Measurements from ENCODE around the gene RNF130. TPM values are rescaled to one million over a fixed set of nuclear protein-coding genes. Genes with fewer than 3 reads are reported as not detected.
"Not testable (repeated sequence)": the region's sequence is repeated elsewhere in the genome, so short reads cannot be mapped to it uniquely, and the experiment has no call there.

Gene RNF130
- total RNA-seq, 1 donor from 2014 or later = 19.8 TPM

- Histone ChIP-seq H3K9ac (ENCODE audit: low read depth in 1 of 3, low read length in 3 of 3) (no peak overlapping the region), H3K36me3 (ENCODE audit: control insufficient read depth in 3 of 3, insufficient read depth in 3 of 3, low read length in 3 of 3) (peaks cover 0 to 3% (median 0%) of the 10 kb centered on the region in 3 donors), H3K9me3 (ENCODE audit: control insufficient read depth in 3 of 3, low read length in 3 of 3) (no peaks in the 10 kb centered on the region), H3K27ac (ENCODE audit: low read depth, low read length) (no peak overlapping the region), H3K4me1 (ENCODE audit: control insufficient read depth in 3 of 3, insufficient read depth in 3 of 3, low read length in 3 of 3) (peaks cover 0 to 7% (median 0%) of the 10 kb centered on the region in 3 donors), H3K27me3 (ENCODE audit: control insufficient read depth in 3 of 3, insufficient read depth in 3 of 3, low read length in 3 of 3) (no peaks in the 10 kb centered on the region), H3K4me3 (ENCODE audit: low read length in 3 of 3) (no peak overlapping the region)
Observed at GRCh38 chr5:180021900-180022299, 49.7 kb downstream of the RNF130 start.

GRCh38 chr5:180020176-180020575 is 51.4 kb downstream of the RNF130 start:
- H3K4me1 ChIP-seq (ENCODE audit: control insufficient read depth in 3 of 3, insufficient read depth in 3 of 3, low read length in 3 of 3) = no peaks in the 10 kb centered on the region
- no peak overlapping the region for H3K4me3 ChIP-seq (ENCODE audit: low read length in 3 of 3)
- H3K27me3 ChIP-seq (ENCODE audit: control insufficient read depth in 3 of 3, insufficient read depth in 3 of 3, low read length in 3 of 3) = no peaks in the 10 kb centered on the region
- H3K9ac ChIP-seq (ENCODE audit: low read depth in 1 of 3, low read length in 3 of 3) = no peak overlapping the region
- H3K27ac ChIP-seq (ENCODE audit: low read depth, low read length) = no peak overlapping the region
- H3K36me3 ChIP-seq (ENCODE audit: control insufficient read depth in 3 of 3, insufficient read depth in 3 of 3, low read length in 3 of 3) = peaks cover 0 to 3% (median 0%) of the 10 kb centered on the region in 3 donors
- H3K9me3 ChIP-seq (ENCODE audit: control insufficient read depth in 3 of 3, low read length in 3 of 3) = no peaks in the 10 kb centered on the region

DNA sequence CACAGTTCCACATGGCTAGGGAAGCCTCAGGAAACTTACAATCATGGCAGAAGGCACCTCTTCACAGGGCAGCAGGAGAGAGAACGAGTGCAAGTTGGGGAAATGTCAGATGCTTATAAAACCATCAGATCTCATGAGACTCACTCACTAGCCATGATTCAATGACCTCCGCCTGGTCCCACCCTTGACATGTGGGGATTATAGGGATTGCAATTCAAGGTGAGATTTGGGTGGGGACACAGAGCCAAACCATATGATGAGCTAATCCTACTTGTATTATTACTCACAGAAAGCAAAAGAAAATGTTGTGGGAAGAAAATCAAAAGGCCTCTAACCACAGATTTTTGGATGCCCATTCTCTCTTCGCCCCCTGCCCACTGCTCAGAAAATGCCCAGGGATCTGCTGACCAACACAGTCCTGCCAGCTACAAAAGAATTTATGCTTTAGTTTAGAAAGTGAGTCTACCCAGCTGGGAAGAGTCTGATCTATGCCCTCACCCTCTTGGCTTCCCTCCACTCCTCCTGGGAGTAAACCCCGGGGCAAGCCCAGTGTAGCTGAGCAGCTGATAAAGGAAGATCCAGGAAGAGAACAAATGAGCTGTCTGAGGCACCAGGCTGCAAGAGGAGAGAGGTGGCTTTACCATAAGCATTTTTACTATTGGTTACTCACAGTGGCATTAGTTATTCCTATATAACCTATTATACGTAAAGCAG is 53.1 kb downstream of the RNF130 start:
- H3K36me3 ChIP-seq (ENCODE audit: control insufficient read depth in 3 of 3, insufficient read depth in 3 of 3, low read length in 3 of 3) = peaks cover 0 to 3% (median 0%) of the 10 kb centered on the region in 3 donors

GRCh38 chr5:180015523-180015922 is 56.0 kb downstream of the RNF130 start:
- H3K27ac ChIP-seq (ENCODE audit: low read depth, low read length) = not testable (repeated sequence)

More for the DNA sequence above, 53.1 kb downstream of the RNF130 start:
- H3K4me1 ChIP-seq (ENCODE audit: control insufficient read depth in 3 of 3, insufficient read depth in 3 of 3, low read length in 3 of 3) = no peaks in the 10 kb centered on the region
- H3K4me3 ChIP-seq (ENCODE audit: low read length in 3 of 3) = no peak overlapping the region
- H3K9me3 ChIP-seq (ENCODE audit: control insufficient read depth in 3 of 3, low read length in 3 of 3) = no peaks in the 10 kb centered on the region
- H3K27ac ChIP-seq (ENCODE audit: low read depth, low read length) = no peak overlapping the region
- H3K9ac ChIP-seq (ENCODE audit: low read depth in 1 of 3, low read length in 3 of 3) = no peak overlapping the region
- no peaks in the 10 kb centered on the region for H3K27me3 ChIP-seq (ENCODE audit: control insufficient read depth in 3 of 3, insufficient read depth in 3 of 3, low read length in 3 of 3)

DNA sequence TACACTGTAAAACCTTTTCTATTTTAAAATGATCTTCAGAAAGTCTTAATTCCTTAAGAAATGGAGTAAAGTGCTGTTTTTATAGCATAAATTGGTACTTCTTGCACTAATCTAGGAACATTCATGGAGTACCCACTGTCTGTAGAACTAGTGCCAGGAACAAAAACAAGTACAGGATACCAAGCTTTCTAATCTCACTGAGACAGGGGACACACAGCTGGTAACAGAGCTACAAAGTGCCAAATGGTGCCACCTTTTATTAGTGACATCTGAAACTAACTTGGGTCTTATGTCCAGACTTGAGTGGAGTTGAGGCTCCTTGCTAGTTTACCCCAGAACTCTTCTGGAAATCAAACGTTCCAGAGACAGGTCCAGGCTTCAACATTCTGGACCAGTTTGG is 57.9 kb downstream of the RNF130 start:
- no peak overlapping the region for H3K9ac ChIP-seq (ENCODE audit: low read depth in 1 of 3, low read length in 3 of 3)
- H3K36me3 ChIP-seq (ENCODE audit: control insufficient read depth in 3 of 3, insufficient read depth in 3 of 3, low read length in 3 of 3) = peaks cover 0 to 7% (median 4%) of the 10 kb centered on the region in 3 donors
- no peak overlapping the region for H3K27ac ChIP-seq (ENCODE audit: low read depth, low read length)

More at GRCh38 chr5:180015523-180015922, 56.0 kb downstream of the RNF130 start:
- not testable (repeated sequence) for H3K9ac ChIP-seq (ENCODE audit: low read depth in 1 of 3, low read length in 3 of 3); H3K9me3 ChIP-seq (ENCODE audit: control insufficient read depth in 3 of 3, low read length in 3 of 3); H3K4me3 ChIP-seq (ENCODE audit: low read length in 3 of 3); H3K36me3 ChIP-seq (ENCODE audit: control insufficient read depth in 3 of 3, insufficient read depth in 3 of 3, low read length in 3 of 3); H3K4me1 ChIP-seq (ENCODE audit: control insufficient read depth in 3 of 3, insufficient read depth in 3 of 3, low read length in 3 of 3); H3K27me3 ChIP-seq (ENCODE audit: control insufficient read depth in 3 of 3, insufficient read depth in 3 of 3, low read length in 3 of 3)

DNA sequence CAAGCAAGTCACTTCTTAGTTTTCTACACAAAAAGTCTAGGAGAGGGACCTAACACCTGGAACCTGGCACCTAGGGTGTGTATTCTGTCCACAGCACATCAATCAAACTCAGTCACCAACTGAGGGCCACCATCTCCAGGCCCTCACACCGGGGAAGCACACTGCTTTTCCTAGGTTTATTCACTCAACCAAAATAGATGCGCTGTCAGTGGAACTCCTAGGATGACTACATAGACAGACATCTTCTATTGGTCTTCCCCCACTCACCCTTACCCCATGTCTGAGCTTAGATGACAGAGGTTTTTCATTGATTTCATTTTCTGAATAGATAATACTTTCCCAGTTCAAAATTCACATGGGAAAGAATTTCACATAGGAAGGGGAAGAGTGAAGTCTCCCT is 59.2 kb downstream of the RNF130 start:
- peaks cover 0 to 7% (median 4%) of the 10 kb centered on the region in 3 donors for H3K36me3 ChIP-seq (ENCODE audit: control insufficient read depth in 3 of 3, insufficient read depth in 3 of 3, low read length in 3 of 3)
- H3K4me3 ChIP-seq (ENCODE audit: low read length in 3 of 3) = no peak overlapping the region
- no peak overlapping the region for H3K27ac ChIP-seq (ENCODE audit: low read depth, low read length)
- H3K9ac ChIP-seq (ENCODE audit: low read depth in 1 of 3, low read length in 3 of 3) = no peak overlapping the region
- no peaks in the 10 kb centered on the region for H3K9me3 ChIP-seq (ENCODE audit: control insufficient read depth in 3 of 3, low read length in 3 of 3)
- H3K4me1 ChIP-seq (ENCODE audit: control insufficient read depth in 3 of 3, insufficient read depth in 3 of 3, low read length in 3 of 3) = no peaks in the 10 kb centered on the region
- H3K27me3 ChIP-seq (ENCODE audit: control insufficient read depth in 3 of 3, insufficient read depth in 3 of 3, low read length in 3 of 3) = no peaks in the 10 kb centered on the region

More for the DNA sequence above, 57.9 kb downstream of the RNF130 start:
- Histone ChIP-seq H3K4me1 (ENCODE audit: control insufficient read depth in 3 of 3, insufficient read depth in 3 of 3, low read length in 3 of 3) (no peaks in the 10 kb centered on the region), H3K27me3 (ENCODE audit: control insufficient read depth in 3 of 3, insufficient read depth in 3 of 3, low read length in 3 of 3) (no peaks in the 10 kb centered on the region), H3K4me3 (ENCODE audit: low read length in 3 of 3) (no peak overlapping the region), H3K9me3 (ENCODE audit: control insufficient read depth in 3 of 3, low read length in 3 of 3) (no peaks in the 10 kb centered on the region)

GRCh38 chr5:180010636-180011035 is 60.9 kb downstream of the RNF130 start:
- H3K4me1 ChIP-seq (ENCODE audit: control insufficient read depth in 3 of 3, insufficient read depth in 3 of 3, low read length in 3 of 3) = no peaks in the 10 kb centered on the region
- no peaks in the 10 kb centered on the region for H3K27me3 ChIP-seq (ENCODE audit: control insufficient read depth in 3 of 3, insufficient read depth in 3 of 3, low read length in 3 of 3)
- no peak overlapping the region for H3K9ac ChIP-seq (ENCODE audit: low read depth in 1 of 3, low read length in 3 of 3)
- no peaks in the 10 kb centered on the region for H3K9me3 ChIP-seq (ENCODE audit: control insufficient read depth in 3 of 3, low read length in 3 of 3)
- no peak overlapping the region for H3K4me3 ChIP-seq (ENCODE audit: low read length in 3 of 3)
- no peak overlapping the region for H3K27ac ChIP-seq (ENCODE audit: low read depth, low read length)
- H3K36me3 ChIP-seq (ENCODE audit: control insufficient read depth in 3 of 3, insufficient read depth in 3 of 3, low read length in 3 of 3) = peaks cover 0 to 7% (median 4%) of the 10 kb centered on the region in 3 donors

DNA sequence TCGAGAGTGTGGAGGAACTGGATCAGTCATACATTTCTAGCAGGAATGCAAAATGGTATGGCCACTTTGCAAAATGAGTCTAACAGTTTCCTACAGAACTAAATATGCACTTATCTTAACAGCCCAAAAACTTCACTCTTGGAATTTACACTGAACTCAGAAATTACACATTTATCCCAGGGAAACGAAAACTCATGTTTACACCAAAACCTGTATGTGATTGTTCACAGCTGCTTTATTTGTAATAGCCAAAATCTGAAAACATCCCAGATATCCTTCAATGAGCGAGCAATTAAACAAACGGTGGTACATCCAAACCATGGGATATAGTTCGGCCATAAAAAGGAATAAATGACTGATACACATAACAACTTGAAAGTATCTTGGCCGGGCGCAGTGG is 62.0 kb downstream of the RNF130 start:
- H3K4me1 ChIP-seq (ENCODE audit: control insufficient read depth in 3 of 3, insufficient read depth in 3 of 3, low read length in 3 of 3) = no peaks in the 10 kb centered on the region
- H3K27me3 ChIP-seq (ENCODE audit: control insufficient read depth in 3 of 3, insufficient read depth in 3 of 3, low read length in 3 of 3) = no peaks in the 10 kb centered on the region
- H3K9me3 ChIP-seq (ENCODE audit: control insufficient read depth in 3 of 3, low read length in 3 of 3) = no peaks in the 10 kb centered on the region
- H3K9ac ChIP-seq (ENCODE audit: low read depth in 1 of 3, low read length in 3 of 3) = no peak overlapping the region
- H3K36me3 ChIP-seq (ENCODE audit: control insufficient read depth in 3 of 3, insufficient read depth in 3 of 3, low read length in 3 of 3) = peaks cover 0 to 7% (median 4%) of the 10 kb centered on the region in 3 donors
- no peak overlapping the region for H3K4me3 ChIP-seq (ENCODE audit: low read length in 3 of 3)
- H3K27ac ChIP-seq (ENCODE audit: low read depth, low read length) = no peak overlapping the region

DNA sequence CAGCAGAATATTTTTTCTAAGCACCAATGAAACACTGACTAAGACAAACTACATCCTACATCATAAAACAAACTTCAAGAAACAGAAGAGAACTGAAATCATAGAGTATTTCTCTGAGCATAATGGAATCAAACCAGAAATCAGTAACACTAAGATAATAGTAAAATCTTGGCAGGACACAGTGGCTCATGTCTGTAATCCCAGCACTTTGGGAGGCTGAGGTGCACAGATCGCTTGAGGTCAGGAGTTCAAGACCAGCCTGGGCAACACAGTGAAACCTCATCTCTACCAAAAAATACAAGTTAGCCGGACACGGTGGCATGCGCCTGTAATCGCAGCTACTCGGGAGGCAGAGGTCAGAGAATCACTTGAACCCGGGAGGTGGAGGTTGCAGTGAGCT is 63.1 kb downstream of the RNF130 start:
- H3K27me3 ChIP-seq (ENCODE audit: control insufficient read depth in 3 of 3, insufficient read depth in 3 of 3, low read length in 3 of 3) = no peaks in the 10 kb centered on the region
- H3K9ac ChIP-seq (ENCODE audit: low read depth in 1 of 3, low read length in 3 of 3) = no peak overlapping the region
- no peak overlapping the region for H3K27ac ChIP-seq (ENCODE audit: low read depth, low read length)
- no peaks in the 10 kb centered on the region for H3K9me3 ChIP-seq (ENCODE audit: control insufficient read depth in 3 of 3, low read length in 3 of 3)
- H3K4me3 ChIP-seq (ENCODE audit: low read length in 3 of 3) = no peak overlapping the region
- peaks cover 0 to 7% (median 4%) of the 10 kb centered on the region in 3 donors for H3K36me3 ChIP-seq (ENCODE audit: control insufficient read depth in 3 of 3, insufficient read depth in 3 of 3, low read length in 3 of 3)
- no peaks in the 10 kb centered on the region for H3K4me1 ChIP-seq (ENCODE audit: control insufficient read depth in 3 of 3, insufficient read depth in 3 of 3, low read length in 3 of 3)

GRCh38 chr5:180007582-180007981 is 64.0 kb downstream of the RNF130 start:
- Histone ChIP-seq H3K4me3 (ENCODE audit: low read length in 3 of 3) (no peak overlapping the region), H3K4me1 (ENCODE audit: control insufficient read depth in 3 of 3, insufficient read depth in 3 of 3, low read length in 3 of 3) (no peaks in the 10 kb centered on the region), H3K9ac (ENCODE audit: low read depth in 1 of 3, low read length in 3 of 3) (peak overlapping the region in 1 of 3 donors; percentile 24), H3K9me3 (ENCODE audit: control insufficient read depth in 3 of 3, low read length in 3 of 3) (no peaks in the 10 kb centered on the region), H3K36me3 (ENCODE audit: control insufficient read depth in 3 of 3, insufficient read depth in 3 of 3, low read length in 3 of 3) (peaks cover under 1 to 10% (median 4%) of the 10 kb centered on the region in 3 donors), H3K27me3 (ENCODE audit: control insufficient read depth in 3 of 3, insufficient read depth in 3 of 3, low read length in 3 of 3) (no peaks in the 10 kb centered on the region), H3K27ac (ENCODE audit: low read depth, low read length) (no peak overlapping the region)
